ENCODE results near the gene KIAA2012.

The KIAA2012 gene

GRCh38 chr2:202165208-202165607, 92.2 kb downstream of the KIAA2012 start:
- H3K27ac Mint-ChIP-seq = no peak overlapping the region
- ATAC-seq (no peak), DNase-seq (no peak)
- no peaks in the 10 kb centered on the region for H3K9me3 Mint-ChIP-seq
- peaks cover 7% of the 10 kb centered on the region for H3K27me3 Mint-ChIP-seq
- H3K4me3 Mint-ChIP-seq = no peak overlapping the region
- H3K4me1 Mint-ChIP-seq = peaks cover 22% of the 10 kb centered on the region

- peaks cover 14% of the 10 kb centered on the region for H3K27me3 Mint-ChIP-seq
- ATAC-seq (no peak), DNase-seq (no peak)
- H3K27ac Mint-ChIP-seq = no peak overlapping the region
- no peak overlapping the region for H3K4me3 Mint-ChIP-seq
- peaks cover 26% of the 10 kb centered on the region for H3K4me1 Mint-ChIP-seq
- H3K9me3 Mint-ChIP-seq = no peaks in the 10 kb centered on the region
Measured at GRCh38 chr2:202165945-202166344, 92.9 kb downstream of the KIAA2012 start.

DNA sequence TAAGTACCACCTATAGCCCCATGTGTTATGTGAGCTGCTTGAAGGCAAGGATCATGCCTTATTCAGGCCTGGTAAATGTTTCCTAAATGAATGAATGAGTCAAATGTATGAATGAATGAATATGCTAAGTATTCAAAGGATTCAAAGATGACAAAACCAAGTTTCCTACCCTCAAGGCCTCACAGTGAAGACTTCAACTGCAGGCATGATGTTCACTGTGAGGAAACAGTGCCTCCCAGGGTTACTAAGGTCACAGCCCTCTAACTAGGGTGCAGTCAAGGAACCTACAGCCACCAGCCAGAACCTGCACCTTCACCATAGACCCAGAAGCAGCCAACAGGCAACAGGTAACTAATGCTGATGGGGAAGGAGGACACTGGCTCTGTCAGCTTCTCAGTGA, 96.1 kb downstream of the KIAA2012 start:
- no peak for ATAC-seq

DNA sequence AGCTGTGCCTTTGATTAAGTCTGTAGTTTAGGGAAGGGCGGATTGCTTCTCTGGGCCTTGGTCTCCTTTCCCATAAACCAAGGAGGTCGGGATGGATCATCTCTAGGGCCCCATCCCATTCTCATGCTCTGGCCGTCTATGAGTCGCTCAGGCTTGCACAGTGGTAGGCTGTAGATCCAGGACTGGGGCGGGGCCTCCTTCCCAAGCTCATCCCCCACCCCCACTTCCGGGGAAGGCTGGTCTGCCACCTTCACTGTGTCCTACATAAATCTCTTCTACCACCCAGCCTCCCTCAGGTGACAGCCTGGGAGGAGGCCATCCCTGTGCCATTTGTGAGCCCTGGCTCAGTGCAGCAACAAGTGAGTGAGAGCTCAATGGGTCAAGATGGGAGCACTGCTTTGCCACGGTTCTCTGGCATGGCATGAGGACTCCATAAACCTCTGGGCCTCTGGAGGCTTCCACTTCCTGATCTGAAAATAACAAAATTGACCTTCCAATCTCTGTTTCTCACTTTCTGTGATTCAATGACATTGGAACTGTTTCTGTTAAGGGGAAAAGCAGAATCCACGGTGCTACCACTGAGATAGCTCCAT, 96.9 kb downstream of the KIAA2012 start:
- ATAC-seq (no peak), DNase-seq (no peak)
- Mint-ChIP-seq H3K4me1 (peaks cover 53% of the 10 kb centered on the region), H3K27ac (peak overlapping the region in 1 of 2 donors; percentile 64), H3K27me3 (peaks cover 20% of the 10 kb centered on the region), H3K4me3 (no peak overlapping the region), H3K9me3 (no peaks in the 10 kb centered on the region)

More for the DNA sequence above, 96.1 kb downstream of the KIAA2012 start:
- no peaks in the 10 kb centered on the region for H3K9me3 Mint-ChIP-seq
- H3K27me3 Mint-ChIP-seq = peaks cover 20% of the 10 kb centered on the region
- no peak for DNase-seq
- peaks cover 48% of the 10 kb centered on the region for H3K4me1 Mint-ChIP-seq
- H3K27ac Mint-ChIP-seq = no peak overlapping the region
- no peak overlapping the region for H3K4me3 Mint-ChIP-seq

DNA sequence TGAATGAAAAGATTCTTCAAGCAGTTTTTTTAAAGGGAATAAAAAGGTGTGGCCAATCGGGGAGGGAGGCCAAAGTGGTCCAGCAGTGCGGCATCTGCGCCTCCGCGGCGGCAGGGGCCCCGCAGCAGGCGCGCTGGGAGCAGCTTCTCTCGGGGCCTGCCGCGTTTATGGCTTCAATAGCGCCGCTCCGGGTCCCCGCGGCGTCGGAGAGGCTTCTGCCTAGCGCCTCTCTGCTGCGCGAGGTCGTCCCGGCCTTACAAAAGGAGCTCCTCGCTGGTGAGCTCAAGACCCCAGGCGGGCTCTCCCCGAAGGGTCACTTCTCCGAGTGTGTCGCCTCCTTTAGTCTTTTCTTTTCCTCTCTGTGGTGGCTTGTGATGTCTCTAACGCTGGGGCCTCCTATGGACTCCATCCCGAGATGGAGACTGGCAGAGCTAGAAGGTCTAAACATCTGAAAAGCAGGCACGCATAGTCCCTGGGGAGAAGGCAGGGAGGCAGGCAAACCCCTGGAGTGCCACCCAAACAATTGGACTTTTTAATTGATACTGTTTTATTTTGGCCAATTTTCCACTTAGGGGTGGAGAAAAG, 98.3 kb downstream of the KIAA2012 start:
- Mint-ChIP-seq H3K27me3 (peaks cover 20% of the 10 kb centered on the region), H3K4me3 (peak overlapping the region; percentile 29 to 38), H3K27ac (peak overlapping the region; percentile 5 to 44), H3K9me3 (no peaks in the 10 kb centered on the region), H3K4me1 (peaks cover 59% of the 10 kb centered on the region)
- DNase-seq (peak; percentile 15 to 41), ATAC-seq (peak; percentile 40)

- ATAC-seq (peak; percentile 85), DNase-seq (peak; percentile 17 to 27)
- H3K9me3 Mint-ChIP-seq = no peaks in the 10 kb centered on the region
- H3K27ac Mint-ChIP-seq = peak overlapping the region; percentile 79 to 94
- peaks cover 59% of the 10 kb centered on the region for H3K4me1 Mint-ChIP-seq
- H3K4me3 Mint-ChIP-seq = peak overlapping the region; percentile 74 to 76
- H3K27me3 Mint-ChIP-seq = peaks cover 20% of the 10 kb centered on the region
Measured at GRCh38 chr2:202172439-202173211, 99.6 kb downstream of the KIAA2012 start.

- H3K27me3 Mint-ChIP-seq = peaks cover 8% of the 10 kb centered on the region
- H3K4me3 Mint-ChIP-seq = no peak overlapping the region
- peaks cover 15% of the 10 kb centered on the region for H3K4me1 Mint-ChIP-seq
- no peaks in the 10 kb centered on the region for H3K9me3 Mint-ChIP-seq
- DNase-seq (peak; percentile 41 to 44), ATAC-seq (peak; percentile 68)
- no peak overlapping the region for H3K27ac Mint-ChIP-seq
Measured at GRCh38 chr2:202178346-202178958, 105.4 kb downstream of the KIAA2012 start.

DNA sequence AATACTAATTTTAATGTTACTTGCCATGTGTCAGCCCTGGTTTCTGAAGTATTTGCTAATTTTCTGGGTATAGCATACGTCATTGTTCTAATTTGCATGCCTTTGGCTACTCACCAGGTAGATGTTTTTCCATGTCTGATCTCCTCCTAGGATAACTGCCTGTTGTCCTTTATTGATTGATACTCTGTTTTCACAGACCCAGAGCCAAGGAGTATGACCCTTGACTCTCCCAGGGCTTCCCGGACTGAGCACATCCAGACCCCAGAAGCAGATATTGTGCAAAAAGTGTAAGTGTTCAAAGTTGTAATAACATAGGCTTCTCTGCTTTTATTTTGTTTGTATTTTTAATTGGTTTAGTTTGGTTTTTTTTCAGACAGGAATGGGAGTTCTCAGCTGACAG, 111.5 kb downstream of the KIAA2012 start:
- ATAC-seq (no peak), DNase-seq (no peak)
- H3K9me3 Mint-ChIP-seq = no peaks in the 10 kb centered on the region
- peaks cover 28% of the 10 kb centered on the region for H3K27me3 Mint-ChIP-seq
- no peaks in the 10 kb centered on the region for H3K4me1 Mint-ChIP-seq
- H3K4me3 Mint-ChIP-seq = no peak overlapping the region
- peak overlapping the region in 1 of 2 donors; percentile 3 for H3K27ac Mint-ChIP-seq

- peaks cover 28% of the 10 kb centered on the region for H3K27me3 Mint-ChIP-seq
Measured at GRCh38 chr2:202185156-202185555, 112.1 kb downstream of the KIAA2012 start.

GRCh38 chr2:202186641-202187202, 113.7 kb downstream of the KIAA2012 start:
- Mint-ChIP-seq H3K27me3 (peaks cover 28% of the 10 kb centered on the region), H3K4me3 (no peak overlapping the region), H3K9me3 (no peaks in the 10 kb centered on the region), H3K4me1 (no peaks in the 10 kb centered on the region), H3K27ac (no peak overlapping the region)
- no peak for ATAC-seq
- no peak for DNase-seq

More at GRCh38 chr2:202185156-202185555, 112.1 kb downstream of the KIAA2012 start:
- DNase-seq (no peak), ATAC-seq (no peak)
- Mint-ChIP-seq H3K4me1 (no peaks in the 10 kb centered on the region), H3K4me3 (no peak overlapping the region), H3K9me3 (no peaks in the 10 kb centered on the region), H3K27ac (no peak overlapping the region)

- peaks cover 28% of the 10 kb centered on the region for H3K27me3 Mint-ChIP-seq
- H3K9me3 Mint-ChIP-seq = no peaks in the 10 kb centered on the region
- H3K4me3 Mint-ChIP-seq = no peak overlapping the region
- H3K27ac Mint-ChIP-seq = no peak overlapping the region
- no peak for DNase-seq
- no peaks in the 10 kb centered on the region for H3K4me1 Mint-ChIP-seq
- no peak for ATAC-seq
Measured at GRCh38 chr2:202187570-202187969, 114.5 kb downstream of the KIAA2012 start.

- Mint-ChIP-seq H3K4me1 (peaks cover 6% of the 10 kb centered on the region), H3K27ac (no peak overlapping the region), H3K27me3 (peaks cover 19% of the 10 kb centered on the region)
Measured at GRCh38 chr2:202193305-202193704, 120.2 kb downstream of the KIAA2012 start.

GRCh38 chr2:202193881-202194353, 120.9 kb downstream of the KIAA2012 start:
- peaks cover 6% of the 10 kb centered on the region for H3K4me1 Mint-ChIP-seq
- H3K4me3 Mint-ChIP-seq = no peak overlapping the region
- ATAC-seq = no peak
- peak overlapping the region in 1 of 2 donors; percentile 9 for H3K27ac Mint-ChIP-seq
- no peak for DNase-seq
- no peaks in the 10 kb centered on the region for H3K9me3 Mint-ChIP-seq
- H3K27me3 Mint-ChIP-seq = peaks cover 19% of the 10 kb centered on the region

More at GRCh38 chr2:202193305-202193704, 120.2 kb downstream of the KIAA2012 start:
- no peak for ATAC-seq
- Mint-ChIP-seq H3K4me3 (no peak overlapping the region), H3K9me3 (no peaks in the 10 kb centered on the region)
- DNase-seq = no peak

DNA sequence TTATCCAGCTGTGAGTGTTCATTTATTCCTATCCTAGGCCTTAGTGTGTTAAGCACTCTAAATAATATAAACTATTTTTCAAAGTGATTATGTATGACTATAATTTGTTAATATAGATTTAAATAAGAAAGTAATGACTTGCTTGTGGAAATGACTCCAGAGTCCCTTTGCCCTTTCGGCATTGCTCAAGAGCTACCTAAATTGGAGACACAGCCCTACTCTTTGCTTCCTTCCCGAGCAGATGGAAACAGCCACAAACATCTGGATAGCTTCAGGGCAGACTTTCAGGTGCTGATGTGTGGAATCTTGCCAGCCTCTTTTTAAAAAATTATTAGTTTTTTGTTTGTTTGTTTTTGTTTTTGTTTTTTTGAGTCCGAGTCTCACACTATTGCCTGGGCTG, 121.4 kb downstream of the KIAA2012 start:
- Mint-ChIP-seq H3K4me1 (peaks cover 6% of the 10 kb centered on the region), H3K27me3 (peaks cover 19% of the 10 kb centered on the region), H3K9me3 (no peaks in the 10 kb centered on the region), H3K27ac (no peak overlapping the region), H3K4me3 (no peak overlapping the region)
- DNase-seq (no peak), ATAC-seq (no peak)

GRCh38 chr2:202196727-202197126, 123.7 kb downstream of the KIAA2012 start:
- H3K4me1 Mint-ChIP-seq = peaks cover 6% of the 10 kb centered on the region
- DNase-seq = no peak
- no peak overlapping the region for H3K27ac Mint-ChIP-seq
- no peaks in the 10 kb centered on the region for H3K9me3 Mint-ChIP-seq
- H3K27me3 Mint-ChIP-seq = peaks cover 19% of the 10 kb centered on the region
- no peak for ATAC-seq
- no peak overlapping the region for H3K4me3 Mint-ChIP-seq
